Measurements from ENCODE around the gene NPIPB6. TPM values are rescaled to one million over a fixed set of nuclear protein-coding genes. Genes with fewer than 3 reads are reported as not detected.

The NPIPB6 gene
- total RNA-seq, 4 donors from 2014 or later = 11.4 to 20.6 (median 16.8) TPM; not detected in 1

DNA sequence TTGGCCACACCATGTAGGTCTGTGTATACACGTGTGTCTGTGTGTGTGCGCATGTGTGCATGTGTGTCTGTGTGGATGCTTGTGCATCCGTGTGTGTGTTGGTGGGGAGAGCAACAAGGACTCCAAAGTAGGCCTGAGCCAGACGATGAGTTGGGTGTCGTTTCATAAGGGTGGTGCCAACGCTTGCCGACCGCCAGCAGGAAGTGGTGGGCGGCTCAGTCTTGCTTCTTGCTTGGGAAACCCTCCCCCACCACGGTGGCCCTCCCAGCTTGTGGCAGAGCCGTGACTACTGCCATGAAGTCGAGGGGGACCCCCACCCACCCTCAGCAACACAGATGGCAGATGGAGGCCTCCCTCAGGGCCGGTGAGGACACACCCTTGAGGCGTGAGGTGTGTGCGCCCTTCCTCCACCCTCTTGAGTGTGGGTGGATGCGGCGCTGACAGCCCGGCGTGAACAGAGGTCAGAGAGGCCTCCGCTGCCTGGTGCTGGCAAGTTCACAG, 53.4 kb downstream of the NPIPB6 start:
- peak overlapping the region in 1 of 4 donors; percentile 46 for H3K27ac ChIP-seq
- TF ChIP-seq, protein P1, sequence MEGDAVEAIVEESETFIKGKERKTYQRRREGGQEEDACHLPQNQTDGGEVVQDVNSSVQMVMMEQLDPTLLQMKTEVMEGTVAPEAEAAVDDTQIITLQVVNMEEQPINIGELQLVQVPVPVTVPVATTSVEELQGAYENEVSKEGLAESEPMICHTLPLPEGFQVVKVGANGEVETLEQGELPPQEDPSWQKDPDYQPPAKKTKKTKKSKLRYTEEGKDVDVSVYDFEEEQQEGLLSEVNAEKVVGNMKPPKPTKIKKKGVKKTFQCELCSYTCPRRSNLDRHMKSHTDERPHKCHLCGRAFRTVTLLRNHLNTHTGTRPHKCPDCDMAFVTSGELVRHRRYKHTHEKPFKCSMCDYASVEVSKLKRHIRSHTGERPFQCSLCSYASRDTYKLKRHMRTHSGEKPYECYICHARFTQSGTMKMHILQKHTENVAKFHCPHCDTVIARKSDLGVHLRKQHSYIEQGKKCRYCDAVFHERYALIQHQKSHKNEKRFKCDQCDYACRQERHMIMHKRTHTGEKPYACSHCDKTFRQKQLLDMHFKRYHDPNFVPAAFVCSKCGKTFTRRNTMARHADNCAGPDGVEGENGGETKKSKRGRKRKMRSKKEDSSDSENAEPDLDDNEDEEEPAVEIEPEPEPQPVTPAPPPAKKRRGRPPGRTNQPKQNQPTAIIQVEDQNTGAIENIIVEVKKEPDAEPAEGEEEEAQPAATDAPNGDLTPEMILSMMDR (IDR thresholded peaks at IDR 0.05) = no peak
- TF ChIP-seq POLR2A (IDR thresholded peaks at IDR 0.05) = no peak
- no peaks in the 10 kb centered on the region for H3K27me3 ChIP-seq
- no peaks in the 10 kb centered on the region for H3K9me3 ChIP-seq
- peak overlapping the region in 1 of 4 donors; percentile 20 for H3K4me3 ChIP-seq
- peak in 2 of 3 donors; percentile 66 to 68 for DNase-seq
- no peaks in the 10 kb centered on the region for H3K36me3 ChIP-seq
- peaks cover 0 to 7% (median 0%) of the 10 kb centered on the region in 4 donors for H3K4me1 ChIP-seq

DNA sequence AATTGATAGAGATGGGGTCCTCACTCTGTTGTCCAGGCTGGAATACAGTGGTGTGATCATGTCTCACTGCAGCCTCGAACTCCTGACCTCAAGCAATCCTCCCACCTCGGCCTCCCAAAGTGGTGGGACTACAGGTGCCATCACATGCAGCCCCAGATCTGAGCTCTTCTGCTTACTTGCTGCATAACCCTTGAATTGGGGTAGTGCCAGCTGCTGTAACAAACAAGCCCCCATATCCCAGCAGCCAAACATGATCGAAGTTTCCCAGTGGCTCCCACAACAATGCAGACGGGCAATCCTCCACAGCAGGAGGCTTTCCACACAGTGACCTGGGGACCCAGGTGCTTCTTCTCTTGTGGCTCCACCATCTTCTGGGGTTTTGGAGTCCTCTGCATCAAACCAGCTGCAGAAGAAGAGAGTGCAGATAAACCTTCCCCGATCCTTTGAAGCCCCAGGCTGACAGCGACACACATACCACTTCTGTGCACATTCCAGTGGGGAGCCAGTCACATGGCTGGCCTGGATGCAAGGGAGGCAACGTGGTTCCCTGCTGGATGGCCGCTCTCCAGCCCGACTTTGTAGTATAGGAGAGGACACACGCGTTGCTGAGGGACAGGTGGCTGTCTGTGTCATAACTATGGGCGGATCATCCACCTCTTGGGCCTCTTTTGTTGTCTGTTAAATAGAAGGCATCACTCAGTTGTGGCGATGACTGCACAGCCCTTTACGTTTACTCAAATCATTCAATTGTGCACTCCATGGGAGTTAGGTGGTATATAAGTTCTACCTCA, 54.3 kb downstream of the NPIPB6 start:
- H3K9me3 ChIP-seq = no peaks in the 10 kb centered on the region
- no peaks in the 10 kb centered on the region for H3K36me3 ChIP-seq

DNA sequence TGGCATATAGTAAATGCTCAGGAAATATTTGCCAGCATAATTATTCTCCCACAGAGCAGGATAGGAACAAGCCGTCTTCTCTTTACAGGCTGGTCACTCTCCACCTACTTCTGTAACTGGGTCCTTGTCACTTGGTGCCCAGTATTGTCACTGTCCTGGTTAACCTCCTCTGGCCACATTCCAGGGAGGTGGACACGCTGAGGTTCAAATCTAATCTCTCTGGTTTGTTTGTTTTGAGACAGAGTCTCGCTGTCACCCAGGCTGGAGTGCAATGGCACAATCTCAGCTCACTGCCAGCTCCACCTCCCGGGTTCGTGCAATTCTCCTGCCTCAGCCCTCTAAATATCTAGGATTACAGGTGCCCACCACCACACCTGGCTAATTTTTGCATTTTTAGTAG, 55.4 kb downstream of the NPIPB6 start:
- TF ChIP-seq, protein P1 (IDR thresholded peaks at IDR 0.05) = no peak
- TF ChIP-seq POLR2A (IDR thresholded peaks at IDR 0.05) = no peak
- H3K36me3 ChIP-seq = no peaks in the 10 kb centered on the region
- no peaks in the 10 kb centered on the region for H3K9me3 ChIP-seq
- H3K4me3 ChIP-seq = no peak overlapping the region
- peaks cover 0 to 7% (median 0%) of the 10 kb centered on the region in 4 donors for H3K4me1 ChIP-seq
- H3K27ac ChIP-seq = no peak overlapping the region
- DNase-seq = no peak
- H3K27me3 ChIP-seq = no peaks in the 10 kb centered on the region

More for the DNA sequence above, 54.3 kb downstream of the NPIPB6 start:
- Histone ChIP-seq H3K27me3 (no peaks in the 10 kb centered on the region), H3K27ac (no peak overlapping the region), H3K4me3 (no peak overlapping the region), H3K4me1 (peaks cover 0 to 7% (median 0%) of the 10 kb centered on the region in 4 donors)
- DNase-seq = no peak
- TF ChIP-seq POLR2A (IDR thresholded peaks at IDR 0.05) = no peak
- TF ChIP-seq, protein P1 (IDR thresholded peaks at IDR 0.05) = no peak

DNA sequence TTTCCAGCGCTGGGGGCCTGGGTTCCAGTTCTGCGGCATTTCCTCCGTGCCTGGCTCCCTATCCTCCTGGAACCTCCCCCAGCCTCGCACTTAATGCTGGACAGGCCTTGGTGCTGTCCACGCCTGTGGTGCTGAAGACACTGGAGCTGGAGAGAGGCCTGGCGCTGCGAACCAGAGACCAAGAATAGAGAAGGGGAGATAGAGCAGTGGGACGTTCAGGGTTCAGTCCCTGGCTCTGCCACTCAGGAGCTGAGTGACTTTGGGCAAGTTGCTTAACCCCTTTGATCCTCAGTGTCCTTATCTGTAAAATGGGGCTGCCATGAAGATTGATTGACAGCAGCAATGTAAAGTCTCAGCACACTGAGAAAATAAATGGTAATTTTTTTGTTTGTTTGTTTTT, 59.1 kb downstream of the NPIPB6 start:
- Histone ChIP-seq H3K9me3 (no peaks in the 10 kb centered on the region), H3K4me3 (no peak overlapping the region), H3K4me1 (no peaks in the 10 kb centered on the region), H3K27ac (no peak overlapping the region), H3K36me3 (no peaks in the 10 kb centered on the region), H3K27me3 (no peaks in the 10 kb centered on the region)
- TF ChIP-seq, protein P1 (IDR thresholded peaks at IDR 0.05) = no peak
- no peak for DNase-seq

DNA sequence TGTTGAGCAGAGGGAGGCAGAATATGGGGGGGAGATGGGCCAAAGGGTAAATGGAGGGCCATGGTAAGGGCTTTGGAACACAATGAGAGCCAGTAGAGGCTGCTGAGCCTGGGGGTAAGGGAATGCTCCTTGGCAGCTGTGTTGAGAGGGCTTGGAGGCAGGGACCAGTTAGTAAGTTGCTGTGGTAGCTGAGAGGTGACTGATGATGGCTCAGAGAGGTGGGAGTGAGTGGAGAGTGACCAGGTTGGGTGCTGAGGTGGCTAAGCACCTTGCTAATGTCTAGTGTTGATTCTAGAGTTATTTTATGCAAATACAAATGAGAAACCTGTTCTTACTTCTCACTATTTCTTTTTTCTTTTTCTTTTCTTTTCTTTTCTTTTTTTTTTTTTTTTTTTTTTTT, 60.2 kb downstream of the NPIPB6 start:
- Histone ChIP-seq H3K27ac (no peak overlapping the region), H3K4me1 (no peaks in the 10 kb centered on the region), H3K36me3 (no peaks in the 10 kb centered on the region), H3K9me3 (no peaks in the 10 kb centered on the region), H3K4me3 (no peak overlapping the region), H3K27me3 (no peaks in the 10 kb centered on the region)
- DNase-seq = no peak
- no peak for TF ChIP-seq POLR2A (IDR thresholded peaks at IDR 0.05)
- TF ChIP-seq, protein P1 (IDR thresholded peaks at IDR 0.05) = no peak
